Fibroblast of lung (primary cell): ENCODE data around the gene CAMK2N2. TPM values are rescaled to one million over a fixed set of nuclear protein-coding genes. Genes with fewer than 3 reads are reported as not detected.

Experiments used
- DNase-seq, 2 donors: peaks; one replicate each; pipeline versions ENCODE4 v3.0.0 to v3.0.0-alpha.2; 2010; ENCODE audit warnings: low read depth in 2 of 2
- H2AFZ ChIP-seq: 2 replicates; pipeline ENCODE4 v1.5.1; 2012; ENCODE audit warnings: low read length, control low read depth, inconsistent platforms
- H3K27ac ChIP-seq: 2 replicates; pipeline ENCODE4 v1.5.1; 2011; ENCODE audit warnings: low read length, control low read depth; ENCODE audit not compliant: insufficient read depth
- H3K27me3 ChIP-seq: 2 replicates; pipeline ENCODE4 v1.5.1; 2011; ENCODE audit warnings: mild to moderate bottlenecking, low read length; ENCODE audit not compliant: control insufficient read depth, insufficient read depth
- H3K36me3 ChIP-seq: 2 replicates; pipeline ENCODE4 v1.5.1; 2011; ENCODE audit warnings: low read length; ENCODE audit not compliant: control insufficient read depth, insufficient read depth
- H3K4me1 ChIP-seq: 2 replicates; pipeline ENCODE4 v1.5.1; 2011; ENCODE audit warnings: low read length; ENCODE audit not compliant: control insufficient read depth, insufficient read depth; ENCODE audit errors: extremely low read depth
- H3K4me2 ChIP-seq: 2 replicates; pipeline ENCODE4 v1.5.1; 2011; ENCODE audit warnings: low read length, control low read depth; ENCODE audit not compliant: insufficient read depth; ENCODE audit errors: extremely low read depth
- H3K4me3 ChIP-seq, 4 experiments: fragments of 200-600 bp in 1 of 4; sonication (generic) in 1 of 4; replicated peaks in 1 of 4; 2 replicates each; pipeline ENCODE4 v1.5.1; 2011 to 2016; ENCODE audit warnings: low read length in 4 of 4, low read depth in 3 of 4, mild to moderate bottlenecking in 3 of 4, control low read depth in 2 of 4, inconsistent platforms in 1 of 4, mixed read lengths in 1 of 4; ENCODE audit not compliant: insufficient read depth in 1 of 4; ENCODE audit errors: control extremely low read depth in 1 of 4
- H3K79me2 ChIP-seq: 2 replicates; pipeline ENCODE4 v1.5.1; 2012; ENCODE audit warnings: mild to moderate bottlenecking, low read length, inconsistent platforms; ENCODE audit not compliant: control insufficient read depth, insufficient read depth
- H3K9ac ChIP-seq: 2 replicates; pipeline ENCODE4 v1.5.1; 2011; ENCODE audit warnings: mild to moderate bottlenecking, low read length, control low read depth; ENCODE audit not compliant: insufficient read depth
- H3K9me3 ChIP-seq: 2 replicates; pipeline ENCODE4 v1.5.1; 2012; ENCODE audit warnings: low read depth, low read length; ENCODE audit not compliant: control insufficient read depth, insufficient read depth
- H4K20me1 ChIP-seq: 2 replicates; pipeline ENCODE4 v1.5.1; 2011; ENCODE audit warnings: low read length; ENCODE audit not compliant: control insufficient read depth, insufficient read depth; ENCODE audit errors: extremely low read depth
- CTCF ChIP-seq, 2 donors: IDR thresholded peaks in 1 of 2; conservative IDR thresholded peaks in 1 of 2; 1 replicate in 1 of 2; 2 replicates in 1 of 2; pipeline ENCODE4 v1.5.1; 2011 to 2012; ENCODE audit warnings: low read length in 2 of 2, control low read depth in 1 of 2, inconsistent platforms in 1 of 2, low read depth in 1 of 2, mild to moderate bottlenecking in 1 of 2
- EZH2 ChIP-seq: IDR thresholded peaks from 2 replicates; pipeline ENCODE4 v1.5.1; 2012; ENCODE audit warnings: low read length, control low read depth, mild to moderate bottlenecking; ENCODE audit errors: missing control alignments
- polyA plus RNA-seq, 2 donors: library from polyadenylated mRNA; depleted of rRNA in 1 of 2; stranded (reverse) in 1 of 2; unstranded in 1 of 2; fragments of >200 nt; gene quantifications; 2 replicates each; pipeline ENCODE4 v1.2.1, GENCODE V29; 2011 to 2012; ENCODE audit warnings: missing spikeins in 1 of 2
- total RNA-seq: library from RNA; depleted of rRNA; stranded (reverse); fragments of >200 nt; gene quantifications from 2 replicates; pipeline ENCODE4 v1.2.1, GENCODE V29; 2014

CAMK2N2 gene
- total and polyA plus RNA-seq, 2 donors (not counting 1 experiment from before 2014, with no cell fraction given): under 0.01 to 0.10 TPM

GRCh38 chr3:184249412-184250166 lies 11.8 kb downstream of the CAMK2N2 start, which contains the start of gene EEF1AKMT4:
TSS of gene EEF1AKMT4 (plus strand) at chr3:184249672. CDS start at chr3:184249695, 23 bp downstream.
- Histone ChIP-seq H3K9ac (peak within 1 kb of the TSS; percentile 70), H2AFZ (peak within 1 kb of the TSS; percentile 98), H3K4me3 (peak within 1 kb of the TSS; percentile 79 to 100 (median 90)), H3K27ac (peak within 1 kb of the TSS; percentile 92), H3K36me3 (peaks cover 6% of the 10 kb centered on the region), H3K4me2 (peak within 1 kb of the TSS; percentile 100), H3K4me1 (no peaks in the 10 kb centered on the region), H3K27me3 (no peaks in the 10 kb centered on the region), H4K20me1 (no peaks in the 10 kb centered on the region), H3K9me3 (no peaks in the 10 kb centered on the region), H3K79me2 (peaks cover 13% of the 10 kb centered on the region)
- peak; percentile 98 for DNase-seq
- TF ChIP-seq CTCF (conservative IDR thresholded peaks at IDR 0.05 in 1 of 2, IDR thresholded peaks at IDR 0.05 in 1 of 2; ENCODE audit: low read depth in 1 of 2, low read length in 2 of 2) (peak; percentile 4 to 41), EZH2 (no peak)

GRCh38 chr3:184248454-184249411 lies 12.6 kb downstream of the CAMK2N2 start, which contains the start of gene ALG3:
TSS of gene ALG3 (minus strand) at chr3:184248962. CDS start at chr3:184248940, 22 bp downstream.
- TF ChIP-seq CTCF (conservative IDR thresholded peaks at IDR 0.05 in 1 of 2, IDR thresholded peaks at IDR 0.05 in 1 of 2; ENCODE audit: low read depth in 1 of 2, low read length in 2 of 2) (no peak), EZH2 (no peak)
- peaks cover 13% of the 10 kb centered on the region for H3K79me2 ChIP-seq
- peak within 1 kb of the TSS; percentile 100 for H3K4me2 ChIP-seq
- DNase-seq: peak; percentile 87 to 90
- H2AFZ ChIP-seq: peak within 1 kb of the TSS; percentile 98
- peaks cover 7% of the 10 kb centered on the region for H3K36me3 ChIP-seq
- H3K4me1 ChIP-seq: no peaks in the 10 kb centered on the region
- H3K9me3 ChIP-seq: no peaks in the 10 kb centered on the region
- H3K27ac ChIP-seq: peak within 1 kb of the TSS; percentile 92
- H4K20me1 ChIP-seq: no peaks in the 10 kb centered on the region
- H3K4me3 ChIP-seq: peak within 1 kb of the TSS; percentile 79 to 100 (median 90)
- H3K9ac ChIP-seq: peak within 1 kb of the TSS; percentile 70
- no peaks in the 10 kb centered on the region for H3K27me3 ChIP-seq

GRCh38 chr3:184242297-184242685 lies 19.1 kb downstream of the CAMK2N2 start:
- Histone ChIP-seq H3K27ac (no peak overlapping the region), H3K4me1 (no peaks in the 10 kb centered on the region), H2AFZ (no peak overlapping the region), H3K4me3 (no peak overlapping the region), H3K9me3 (no peaks in the 10 kb centered on the region), H3K4me2 (no peak overlapping the region), H4K20me1 (no peaks in the 10 kb centered on the region), H3K27me3 (no peaks in the 10 kb centered on the region), H3K9ac (no peak overlapping the region), H3K36me3 (peaks cover 11% of the 10 kb centered on the region), H3K79me2 (peaks cover 3% of the 10 kb centered on the region)
- DNase-seq: no peak
- TF ChIP-seq CTCF (conservative IDR thresholded peaks at IDR 0.05 in 1 of 2, IDR thresholded peaks at IDR 0.05 in 1 of 2; ENCODE audit: low read depth in 1 of 2, low read length in 2 of 2) (no peak), EZH2 (no peak)
